Adipocyte (in vitro differentiated cells): ENCODE measurements around the gene NEU1.
"Not testable (repeated sequence)": the region's sequence is repeated elsewhere in the genome, so short reads cannot be mapped to it uniquely, and the experiment has no call there.

ENCODE experiments used
- DNase-seq: peaks from one replicate; pipeline ENCODE4 v3.0.0-alpha.2; 2015; ENCODE audit warnings: low read depth
- H3K27me3 ChIP-seq: replicated peaks from 2 replicates; pipeline ENCODE4 v1.7.0; 2013; ENCODE audit warnings: mild to moderate bottlenecking, low read length, moderate library complexity; ENCODE audit not compliant: control insufficient read depth, insufficient read depth
- H3K36me3 ChIP-seq: 2 replicates; pipeline ENCODE4 v1.7.0; 2013; ENCODE audit warnings: low read length, mild to moderate bottlenecking, moderate library complexity; ENCODE audit not compliant: control insufficient read depth, insufficient read depth, severe bottlenecking
- H3K4me1 ChIP-seq: 2 replicates; pipeline ENCODE4 v1.7.0; 2013; ENCODE audit warnings: mild to moderate bottlenecking, low read length, moderate library complexity; ENCODE audit not compliant: control insufficient read depth, insufficient read depth
- H3K4me3 ChIP-seq: 2 replicates; pipeline ENCODE4 v1.7.0; 2013; ENCODE audit warnings: mild to moderate bottlenecking, low read length, moderate library complexity
- H3K9ac ChIP-seq: 2 replicates; pipeline ENCODE4 v1.7.0; 2013; ENCODE audit warnings: mild to moderate bottlenecking, low read length, moderate library complexity
- H3K9me3 ChIP-seq: 2 replicates; pipeline ENCODE4 v1.7.0; 2013; ENCODE audit warnings: mild to moderate bottlenecking, low read length, moderate library complexity; ENCODE audit not compliant: control insufficient read depth

Gene NEU1

GRCh38 chr6:31851980-31852718, 10.5 kb downstream of the NEU1 start:
- H3K4me3 ChIP-seq, H3K4me1 ChIP-seq, H3K9ac ChIP-seq, DNase-seq, H3K36me3 ChIP-seq, H3K9me3 ChIP-seq, H3K27me3 ChIP-seq: not testable (repeated sequence)

- Histone ChIP-seq H3K9ac (no peak overlapping the region), H3K27me3 (no peaks in the 10 kb centered on the region), H3K9me3 (no peaks in the 10 kb centered on the region), H3K4me3 (no peak overlapping the region), H3K4me1 (no peaks in the 10 kb centered on the region), H3K36me3 (no peaks in the 10 kb centered on the region)
- DNase-seq = peak; percentile 35
Observed at GRCh38 chr6:31851485-31851832, 11.2 kb downstream of the NEU1 start.

- Histone ChIP-seq H3K4me1 (no peaks in the 10 kb centered on the region), H3K9ac (no peak overlapping the region), H3K36me3 (no peaks in the 10 kb centered on the region), H3K27me3 (no peaks in the 10 kb centered on the region), H3K9me3 (no peaks in the 10 kb centered on the region), H3K4me3 (no peak overlapping the region)
- no peak for DNase-seq
Observed at GRCh38 chr6:31850765-31851484, 11.7 kb downstream of the NEU1 start.

- H3K4me3 ChIP-seq = no peak overlapping the region
- no peak overlapping the region for H3K9ac ChIP-seq
- DNase-seq = no peak
- H3K36me3 ChIP-seq = no peaks in the 10 kb centered on the region
- no peaks in the 10 kb centered on the region for H3K27me3 ChIP-seq
- H3K4me1 ChIP-seq = no peaks in the 10 kb centered on the region
- no peaks in the 10 kb centered on the region for H3K9me3 ChIP-seq
Observed at GRCh38 chr6:31847276-31847978, 15.2 kb downstream of the NEU1 start.

GRCh38 chr6:31844507-31844906, 18.1 kb downstream of the NEU1 start:
- Histone ChIP-seq H3K9ac (no peak overlapping the region), H3K4me3 (no peak overlapping the region), H3K36me3 (peaks cover 18% of the 10 kb centered on the region), H3K27me3 (no peaks in the 10 kb centered on the region), H3K4me1 (no peaks in the 10 kb centered on the region), H3K9me3 (no peaks in the 10 kb centered on the region)
- no peak for DNase-seq

GRCh38 chr6:31842053-31842452, 20.6 kb downstream of the NEU1 start:
- Histone ChIP-seq H3K36me3 (peaks cover 43% of the 10 kb centered on the region), H3K4me3 (no peak overlapping the region), H3K4me1 (peaks cover 13% of the 10 kb centered on the region), H3K9me3 (no peaks in the 10 kb centered on the region), H3K27me3 (no peaks in the 10 kb centered on the region), H3K9ac (no peak overlapping the region)
- DNase-seq = no peak

- Histone ChIP-seq H3K36me3 (peaks cover 54% of the 10 kb centered on the region), H3K4me1 (peaks cover 25% of the 10 kb centered on the region)
- H3K4me3 ChIP-seq, H3K9ac ChIP-seq, DNase-seq, H3K9me3 ChIP-seq, H3K27me3 ChIP-seq: not testable (repeated sequence)
Observed at GRCh38 chr6:31839779-31840126, 22.9 kb downstream of the NEU1 start.

GRCh38 chr6:31838968-31839367, 23.7 kb downstream of the NEU1 start:
- no peak for DNase-seq
- H3K4me3 ChIP-seq = peak overlapping the region; percentile 16
- peaks cover 54% of the 10 kb centered on the region for H3K36me3 ChIP-seq

GRCh38 chr6:31838114-31838553, 24.5 kb downstream of the NEU1 start:
- H3K36me3 ChIP-seq = peaks cover 54% of the 10 kb centered on the region
- not testable (repeated sequence) for H3K27me3 ChIP-seq, H3K9me3 ChIP-seq, DNase-seq
- H3K4me1 ChIP-seq = peaks cover 29% of the 10 kb centered on the region
- peak overlapping the region; percentile 99 for H3K9ac ChIP-seq
- H3K4me3 ChIP-seq = peak overlapping the region; percentile 95

More at GRCh38 chr6:31838968-31839367, 23.7 kb downstream of the NEU1 start:
- Histone ChIP-seq H3K27me3 (no peaks in the 10 kb centered on the region), H3K9me3 (no peaks in the 10 kb centered on the region), H3K9ac (no peak overlapping the region), H3K4me1 (peaks cover 28% of the 10 kb centered on the region)

- Histone ChIP-seq H3K27me3 (no peaks in the 10 kb centered on the region), H3K9ac (peak overlapping the region; percentile 99), H3K4me1 (peaks cover 29% of the 10 kb centered on the region), H3K36me3 (peaks cover 54% of the 10 kb centered on the region), H3K9me3 (no peaks in the 10 kb centered on the region), H3K4me3 (peak overlapping the region; percentile 95)
- DNase-seq = no peak
Observed at GRCh38 chr6:31837369-31838113, 25.1 kb downstream of the NEU1 start.
